CD4-positive, alpha-beta T cell treated with Interleukin-17A for 1 hour (primary cell): Measurements from ENCODE around the gene ZNF207.
"Not testable (repeated sequence)": the region's sequence is repeated elsewhere in the genome, so short reads cannot be mapped to it uniquely, and the experiment has no call there.

Experiments used
- DNase-seq: peaks from one replicate; pipeline ENCODE4 v3.0.0-alpha.2; 2020

Gene ZNF207

GRCh38 chr17:32388613-32389459 is 38.9 kb downstream of the ZNF207 start:
- no peak for DNase-seq

GRCh38 chr17:32393904-32394303 is 43.9 kb downstream of the ZNF207 start:
- DNase-seq = no peak

- DNase-seq = no peak
Observed at GRCh38 chr17:32396343-32396742, 46.4 kb downstream of the ZNF207 start.

GRCh38 chr17:32398946-32399345 is 49.0 kb downstream of the ZNF207 start:
- DNase-seq = no peak

GRCh38 chr17:32410085-32410484 is 60.1 kb downstream of the ZNF207 start:
- not testable (repeated sequence) for DNase-seq

GRCh38 chr17:32426894-32427293 is 76.9 kb downstream of the ZNF207 start:
- no peak for DNase-seq

- DNase-seq = no peak
Observed at GRCh38 chr17:32429598-32429997, 79.6 kb downstream of the ZNF207 start.
